Transverse colon (tissue), 4 donors: Measurements from ENCODE around the gene NOTCH2.

Source experiments
- CTCF ChIP-seq, 5 experiments: fragments of 200-600 bp in 3 of 5; fragments of 450-650 bp in 2 of 5; sonication (generic) in 3 of 5; IDR thresholded peaks; 1 replicate in 2 of 5; 2 replicates in 3 of 5; pipeline ENCODE4 v1.5.1; 2016 to 2017; ENCODE audit warnings: antibody characterized with exemption in 5 of 5, inconsistent platforms in 3 of 5, mild to moderate bottlenecking in 2 of 5, moderate library complexity in 1 of 5
- POLR2A ChIP-seq: fragments of 450-650 bp; IDR thresholded peaks from one replicate; pipeline ENCODE4 v1.6.1; 2016; ENCODE audit warnings: antibody characterized with exemption, mild to moderate bottlenecking, moderate library complexity
- POLR2AphosphoS5 ChIP-seq, 3 donors: sonication (generic); formaldehyde crosslinking; IDR thresholded peaks; one replicate each; pipeline ENCODE4 v1.6.1; 2016; ENCODE audit warnings: antibody characterized with exemption in 3 of 3

GRCh38 chr1:119883826-119884225 lies 185.6 kb downstream of the NOTCH2 start:
- TF ChIP-seq POLR2AphosphoS5 (IDR thresholded peaks at IDR 0.05) (no peak), CTCF (IDR thresholded peaks at IDR 0.05) (no peak), POLR2A (no peak)
